Stimulated activated CD8-positive, alpha-beta memory T cell treated with anti-CD3 and anti-CD28 coated beads, Interleukin-15, amount 100 ng/mL, for 1 hour (primary cell): ENCODE results near the gene ZNF622.

ENCODE experiments used
- DNase-seq: peaks from one replicate; pipeline ENCODE4 v3.0.0-alpha.2; 2020; ENCODE audit warnings: low read depth

ZNF622 gene

GRCh38 chr5:16430349-16431089 lies 35.1 kb downstream of the ZNF622 start:
- no peak for DNase-seq

- no peak for DNase-seq
Observed at GRCh38 chr5:16428359-16428758, 37.2 kb downstream of the ZNF622 start.

- no peak for DNase-seq
Observed at GRCh38 chr5:16427587-16427986, 38.0 kb downstream of the ZNF622 start.

- no peak for DNase-seq
Observed at GRCh38 chr5:16418471-16418922, 47.1 kb downstream of the ZNF622 start.

- DNase-seq = no peak
Observed at GRCh38 chr5:16417398-16418074, 48.1 kb downstream of the ZNF622 start.

- DNase-seq = no peak
Observed at GRCh38 chr5:16414861-16415260, 50.7 kb downstream of the ZNF622 start.

- no peak for DNase-seq
Observed at GRCh38 chr5:16413166-16413860, 52.3 kb downstream of the ZNF622 start.

- no peak for DNase-seq
Observed at GRCh38 chr5:16412556-16412955, 53.0 kb downstream of the ZNF622 start.

GRCh38 chr5:16411741-16412455 lies 53.7 kb downstream of the ZNF622 start:
- no peak for DNase-seq

GRCh38 chr5:16411235-16411634 lies 54.4 kb downstream of the ZNF622 start:
- DNase-seq = no peak

GRCh38 chr5:16410338-16410737 lies 55.3 kb downstream of the ZNF622 start:
- DNase-seq = no peak

- DNase-seq = no peak
Observed at GRCh38 chr5:16406630-16407029, 59.0 kb downstream of the ZNF622 start.

GRCh38 chr5:16406023-16406422 lies 59.6 kb downstream of the ZNF622 start:
- DNase-seq = no peak
